Common myeloid progenitor, CD34-positive (primary cell): Measurements from ENCODE around the gene FNDC3A.
A peak's percentile ranks its signal among the peaks of the same experiment; 100 is the strongest.
"Not testable (repeated sequence)": the region's sequence is repeated elsewhere in the genome, so short reads cannot be mapped to it uniquely, and the experiment has no call there.

Experiments
- CTCF ChIA-PET: fragments of 350-600 bp; sonication (Branson Sonifier 250); formaldehyde crosslinking; loops from one replicate; lab custom pipeline; 2021; ENCODE audit warnings: antibody characterized with exemption; lab: Charles Lee
- POLR2A ChIA-PET: fragments of 350-600 bp; sonication (Branson Sonifier 250); formaldehyde crosslinking; loops from one replicate; lab custom pipeline; 2021; ENCODE audit warnings: antibody characterized with exemption; lab: Charles Lee
- DNase-seq, 3 donors: peaks; one replicate each; pipeline versions ENCODE4 v3.0.0 to v3.0.0-alpha.2; 2013
- H3K27ac ChIP-seq, 2 experiments: 1 replicate in 1 of 2; 2 replicates in 1 of 2; pipeline ENCODE4 v1.7.0; 2013; ENCODE audit warnings: inconsistent platforms in 2 of 2, low read length in 2 of 2, mild to moderate bottlenecking in 2 of 2, low read depth in 1 of 2, moderate library complexity in 1 of 2; ENCODE audit not compliant: severe bottlenecking in 2 of 2, insufficient read depth in 1 of 2, poor library complexity in 1 of 2
- H3K27me3 ChIP-seq, 5 experiments: replicated peaks in 2 of 5; 1 replicate in 3 of 5; 2 replicates in 2 of 5; pipeline versions ENCODE4 v1.6.1 to v1.7.0; 2013; ENCODE audit warnings: low read length in 4 of 5, mild to moderate bottlenecking in 2 of 5, moderate library complexity in 2 of 5, inconsistent platforms in 1 of 5; ENCODE audit not compliant: insufficient read depth in 5 of 5, control insufficient read depth in 4 of 5
- H3K36me3 ChIP-seq, 4 experiments: 1 replicate in 2 of 4; 2 replicates in 2 of 4; pipeline versions ENCODE4 v1.6.1 to v1.7.0; 2013; ENCODE audit warnings: low read length in 3 of 4, control low read depth in 1 of 4, mild to moderate bottlenecking in 1 of 4; ENCODE audit not compliant: control insufficient read depth in 4 of 4, insufficient read depth in 4 of 4
- H3K4me1 ChIP-seq, 4 experiments: 1 replicate in 3 of 4; 2 replicates in 1 of 4; pipeline versions ENCODE4 v1.6.1 to v1.7.1; 2013; ENCODE audit warnings: low read length in 3 of 4, mild to moderate bottlenecking in 3 of 4, control low read depth in 1 of 4, inconsistent platforms in 1 of 4, moderate library complexity in 1 of 4; ENCODE audit not compliant: control insufficient read depth in 4 of 4, insufficient read depth in 4 of 4; ENCODE audit errors: control extremely low read depth in 1 of 4
- H3K4me3 ChIP-seq, 7 experiments: 1 replicate in 4 of 7; 2 replicates in 3 of 7; pipeline versions ENCODE4 v1.5.1 to v1.7.0; 2013; ENCODE audit warnings: mild to moderate bottlenecking in 7 of 7, low read length in 6 of 7, moderate library complexity in 6 of 7, inconsistent platforms in 2 of 7, low read depth in 2 of 7, control low read depth in 1 of 7; ENCODE audit not compliant: insufficient read depth in 4 of 7, control insufficient read depth in 1 of 7; ENCODE audit errors: extremely low read depth in 1 of 7
- H3K9me3 ChIP-seq, 5 experiments: 1 replicate in 4 of 5; 2 replicates in 1 of 5; pipeline versions ENCODE4 v1.6.1 to v1.7.1; 2013; ENCODE audit warnings: low read length in 4 of 5, mild to moderate bottlenecking in 2 of 5, inconsistent platforms in 1 of 5, low read depth in 1 of 5, moderate library complexity in 1 of 5; ENCODE audit not compliant: control insufficient read depth in 4 of 5, insufficient read depth in 2 of 5; ENCODE audit errors: control extremely low read depth in 1 of 5
- WGBS: methylation state at CpG from one replicate; pipeline ENCODE4 v1.1.5; 2013; ENCODE audit not compliant: insufficient coverage; 5-methylcytosine and 5-hydroxymethylcytosine counted together

The FNDC3A gene

GRCh38 chr13:49070021-49070420, 94.3 kb downstream of the FNDC3A start:
- no CpG with 5 or more reads among the region's 6 CpGs for WGBS
- H3K27ac ChIP-seq, H3K4me1 ChIP-seq, CTCF ChIA-PET, H3K27me3 ChIP-seq, H3K9me3 ChIP-seq, DNase-seq, H3K4me3 ChIP-seq, H3K36me3 ChIP-seq: not testable (repeated sequence)
- POLR2A ChIA-PET, result interaction anchor here (0.6 kb wide), 1 partner anchor 346 kb away, joined by 3 read pairs; no protein-coding TSS in a partner anchor

- no CpG with 5 or more reads among the region's 1 CpG for WGBS
- H3K9me3 ChIP-seq, result peaks cover 0 to 3% (median 0%) of the 10 kb centered on the region in 5 experiments
- DNase-seq, result no peak
- peaks cover 0 to 12% (median 3%) of the 10 kb centered on the region in 4 experiments for H3K4me1 ChIP-seq
- ChIA-PET CTCF (interaction anchor here (1.1 kb wide), 1 partner anchor 11 kb away, joined by 3 read pairs; no protein-coding TSS in a partner anchor), POLR2A (no interaction called here)
- H3K4me3 ChIP-seq, result no peak overlapping the region
- H3K27me3 ChIP-seq, result no peaks in the 10 kb centered on the region
- peaks cover 0 to 7% (median 5%) of the 10 kb centered on the region in 4 experiments for H3K36me3 ChIP-seq
- H3K27ac ChIP-seq, result no peak overlapping the region
Measured at GRCh38 chr13:49071341-49071937, 95.7 kb downstream of the FNDC3A start.

- Histone ChIP-seq H3K4me1 (no peaks in the 10 kb centered on the region), H3K27me3 (no peaks in the 10 kb centered on the region), H3K27ac (no peak overlapping the region), H3K9me3 (no peaks in the 10 kb centered on the region), H3K36me3 (peaks cover 5 to 16% (median 7%) of the 10 kb centered on the region in 4 experiments), H3K4me3 (no peak overlapping the region)
- ChIA-PET POLR2A (no interaction called here), CTCF (interaction anchor here (1.3 kb wide), 1 partner anchor 11 kb away, joined by 3 read pairs; no protein-coding TSS in a partner anchor)
- DNase-seq, result no peak
- WGBS, result 95% methylated on average over 2 of the region's 4 CpGs
Measured at GRCh38 chr13:49082653-49083536, 107.2 kb downstream of the FNDC3A start.

- ChIA-PET CTCF (interaction anchor here (0.9 kb wide), 1 partner anchor 12 kb away, joined by 4 read pairs; no protein-coding TSS in a partner anchor), POLR2A (no interaction called here)
- DNase-seq, result no peak
- H3K27me3 ChIP-seq, result no peaks in the 10 kb centered on the region
- no peak overlapping the region for H3K4me3 ChIP-seq
- H3K9me3 ChIP-seq, result no peaks in the 10 kb centered on the region
- WGBS, result 93% methylated on average over 3 of the region's 3 CpGs
- H3K27ac ChIP-seq, result no peak overlapping the region
- H3K4me1 ChIP-seq, result no peaks in the 10 kb centered on the region
- peaks cover 5 to 11% (median 10%) of the 10 kb centered on the region in 4 experiments for H3K36me3 ChIP-seq
Measured at GRCh38 chr13:49084961-49085360, 109.2 kb downstream of the FNDC3A start.

GRCh38 chr13:49086722-49087121, 111.0 kb downstream of the FNDC3A start:
- H3K9me3 ChIP-seq, result no peaks in the 10 kb centered on the region
- H3K4me3 ChIP-seq, result no peak overlapping the region
- H3K36me3 ChIP-seq, result peaks cover 5 to 11% (median 6%) of the 10 kb centered on the region in 4 experiments
- POLR2A ChIA-PET, result no interaction called here
- H3K27me3 ChIP-seq, result no peaks in the 10 kb centered on the region
- CTCF ChIA-PET, result interaction anchor here (1.2 kb wide), 1 partner anchor 24 kb away, joined by 9 read pairs; no protein-coding TSS in a partner anchor
- no peak overlapping the region for H3K27ac ChIP-seq
- WGBS, result no CpG with 5 or more reads among the region's 2 CpGs
- peak in 2 of 3 donors; percentile 19 to 43 for DNase-seq
- no peaks in the 10 kb centered on the region for H3K4me1 ChIP-seq

GRCh38 chr13:49093376-49093775, 117.7 kb downstream of the FNDC3A start:
- POLR2A ChIA-PET, result no interaction called here
- no peaks in the 10 kb centered on the region for H3K27me3 ChIP-seq
- no peak overlapping the region for H3K4me3 ChIP-seq
- no peak for DNase-seq
- WGBS, result 95% methylated on average over 4 of the region's 5 CpGs
- H3K9me3 ChIP-seq, result no peaks in the 10 kb centered on the region
- peaks cover 2 to 11% (median 8%) of the 10 kb centered on the region in 4 experiments for H3K4me1 ChIP-seq
- H3K36me3 ChIP-seq, result peaks cover 0 to 6% (median 4%) of the 10 kb centered on the region in 4 experiments
- H3K27ac ChIP-seq, result no peak overlapping the region
- CTCF ChIA-PET, result interaction anchor here (0.6 kb wide), 1 partner anchor 147 kb away, joined by 3 read pairs; no protein-coding TSS in a partner anchor
